Activated gamma-delta T cell treated with anti-CD3 and anti-CD28 coated beads, Interleukin-2, amount 50 U/mL, for 16 hours (primary cell): ENCODE measurements around the gene LIMS2.

ENCODE experiments used
- DNase-seq: peaks from one replicate; pipeline ENCODE4 v3.0.0-alpha.2; 2020; ENCODE audit warnings: low read depth

LIMS2 gene

DNA sequence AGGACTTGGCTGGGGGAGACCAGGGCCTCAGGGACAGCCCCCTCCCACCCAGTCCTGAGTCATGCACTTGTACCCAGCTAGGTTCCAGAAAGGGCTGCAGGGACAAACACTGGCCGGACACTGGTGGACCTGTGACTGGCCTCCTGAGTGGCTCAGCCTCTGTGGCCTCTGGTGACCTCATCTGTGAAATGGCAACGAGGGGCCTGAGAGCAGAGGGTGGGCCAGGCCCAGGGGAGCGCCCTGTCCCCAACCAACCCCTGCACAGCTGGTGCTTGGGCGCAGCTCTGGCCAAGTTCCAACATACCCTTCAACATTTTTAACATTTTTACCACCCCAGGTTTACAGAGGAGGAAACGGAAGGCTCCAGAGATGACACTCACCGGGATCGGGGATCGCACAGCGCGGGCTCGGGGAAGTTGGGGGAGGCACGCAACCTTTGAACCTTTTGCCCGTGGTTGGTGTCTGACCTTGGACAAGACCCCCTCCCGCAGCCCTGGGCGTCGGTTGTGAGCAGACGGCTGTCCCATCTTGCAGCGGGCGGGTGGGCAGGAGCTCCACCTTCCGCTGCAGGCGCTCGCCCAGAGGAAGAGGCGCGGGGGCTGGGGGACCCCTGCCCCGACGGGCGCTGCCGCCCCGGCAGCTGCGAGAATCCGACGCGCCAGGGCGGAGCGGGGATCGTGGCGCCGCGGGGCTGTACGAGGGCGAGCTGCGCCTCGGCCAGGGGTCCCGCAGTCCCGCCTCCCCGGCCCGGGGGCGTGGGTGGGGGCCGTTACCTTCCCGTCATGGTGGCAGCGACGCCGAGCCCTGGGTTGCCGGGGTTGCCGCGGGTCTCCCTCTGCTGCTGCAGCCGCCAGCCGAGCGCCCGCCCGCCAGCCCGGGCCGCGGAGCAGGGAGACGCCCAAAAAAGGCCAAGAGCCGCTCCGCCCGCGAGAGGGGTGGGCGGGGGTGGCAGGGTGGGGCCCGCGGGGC is 805 bp downstream of the LIMS2 start:
- DNase-seq: no peak

DNA sequence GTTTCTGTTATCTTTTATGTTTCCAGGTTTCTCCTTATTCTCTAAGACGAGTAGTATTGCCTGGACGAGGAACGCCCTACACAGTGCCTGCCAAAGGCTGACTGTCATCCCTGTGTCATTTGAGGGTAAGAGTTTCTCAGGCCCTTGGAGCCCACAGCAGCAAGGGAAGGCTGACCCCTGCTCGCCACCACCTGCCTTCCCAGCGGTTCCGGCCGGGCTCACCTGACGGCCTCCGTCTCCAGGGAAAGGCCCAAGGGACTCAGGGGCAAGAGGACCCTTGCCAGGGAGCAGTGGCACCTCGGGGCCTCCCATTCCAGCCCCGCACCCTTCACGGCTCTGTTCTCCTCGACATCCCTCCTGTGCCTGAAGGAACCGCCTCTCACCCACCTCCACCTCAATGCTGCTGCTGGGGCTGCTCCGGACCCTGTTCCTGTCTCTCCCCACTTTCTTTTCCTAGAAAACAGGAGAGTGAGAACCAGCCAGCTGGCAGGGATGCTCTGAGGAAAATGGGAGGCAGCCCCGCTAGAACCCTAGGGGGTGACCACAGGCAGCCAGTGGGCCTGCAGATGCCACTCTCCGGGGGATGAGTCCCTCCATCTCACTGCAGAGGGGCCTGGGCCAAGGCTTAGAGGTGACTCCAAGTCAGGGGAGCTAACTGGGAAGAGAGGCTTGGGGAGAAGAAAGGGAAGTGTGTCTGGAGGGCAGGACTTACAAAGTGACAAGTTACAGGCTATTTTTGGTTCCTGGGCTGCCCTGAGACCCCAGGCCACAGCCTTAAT is 1.9 kb downstream of the LIMS2 start:
- no peak for DNase-seq

DNA sequence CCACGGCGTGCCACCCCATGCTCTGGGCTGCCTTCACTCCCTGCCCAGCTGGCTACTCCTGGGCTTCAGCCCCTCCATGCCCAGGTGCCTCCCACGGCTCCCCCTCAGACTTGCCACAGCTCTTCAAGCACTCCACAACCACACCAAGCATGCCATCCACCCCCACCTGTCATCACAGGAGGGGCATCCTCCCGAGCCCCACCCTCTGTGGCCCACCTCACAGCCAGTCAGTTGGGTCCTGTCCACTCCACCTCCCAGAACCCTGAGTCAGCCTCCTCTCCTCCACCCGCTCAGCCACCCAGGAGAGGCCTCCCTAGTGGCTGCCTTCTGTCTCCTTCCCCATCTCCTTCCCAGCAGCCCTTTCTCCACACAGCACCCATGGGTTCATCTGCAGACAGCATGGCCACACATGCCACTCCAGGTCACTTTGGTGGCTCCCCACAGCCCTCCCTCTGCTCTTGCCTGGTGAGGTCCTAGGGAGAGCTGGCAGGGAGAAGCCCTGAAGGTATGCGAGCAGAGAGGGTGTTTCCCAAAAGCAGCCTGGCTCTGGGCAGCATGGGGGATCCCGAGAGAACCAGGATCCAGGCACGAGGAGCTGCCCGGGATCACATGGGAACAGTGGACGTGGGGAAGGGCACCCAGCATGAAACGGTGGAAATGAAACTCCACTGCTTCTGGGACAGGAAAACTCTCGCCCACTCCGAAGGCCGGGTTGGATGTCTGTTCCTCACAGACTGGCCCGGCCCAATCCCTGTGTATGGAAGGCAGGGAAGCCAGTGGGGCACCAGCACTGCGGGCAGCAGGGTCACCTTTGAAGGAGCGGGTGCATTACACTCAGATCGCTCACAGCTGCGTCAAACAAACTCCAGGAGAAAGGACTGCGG is 2.7 kb downstream of the LIMS2 start:
- no peak for DNase-seq

DNA sequence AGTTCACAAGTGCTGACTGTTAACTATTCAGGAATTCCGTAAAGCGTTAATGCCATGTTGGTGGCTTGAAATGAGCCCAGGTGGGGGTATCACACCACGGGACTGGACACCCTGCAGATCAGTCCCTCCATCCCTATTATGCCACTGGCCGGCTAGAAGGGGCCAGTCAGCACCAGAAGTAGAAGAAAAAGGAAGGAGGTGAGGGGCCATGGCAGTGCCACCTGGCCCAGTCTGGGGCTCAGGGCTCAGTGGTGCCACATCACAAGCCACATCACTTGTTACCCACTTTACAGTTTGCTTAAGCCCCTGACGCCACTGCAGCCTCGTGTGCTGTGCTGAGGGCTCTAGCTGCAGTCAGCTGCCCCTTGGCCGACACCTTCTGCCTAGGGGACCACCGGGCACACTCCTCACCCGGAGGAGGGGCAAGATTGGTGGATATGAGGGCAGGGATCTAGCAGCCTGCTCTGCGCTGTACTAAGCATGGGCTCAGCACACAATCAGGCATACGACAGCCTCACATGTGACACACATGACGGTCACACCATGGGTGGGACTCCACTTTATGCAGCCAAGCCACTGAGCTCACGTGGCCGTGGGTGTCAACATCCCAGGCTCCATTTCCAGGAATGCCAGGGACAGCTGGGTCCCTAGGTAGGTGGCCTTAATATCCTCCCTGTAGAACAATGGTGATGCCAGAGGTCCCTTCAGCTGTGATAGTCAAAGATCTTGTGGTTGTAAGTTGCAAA is 3.6 kb downstream of the LIMS2 start:
- DNase-seq: no peak

DNA sequence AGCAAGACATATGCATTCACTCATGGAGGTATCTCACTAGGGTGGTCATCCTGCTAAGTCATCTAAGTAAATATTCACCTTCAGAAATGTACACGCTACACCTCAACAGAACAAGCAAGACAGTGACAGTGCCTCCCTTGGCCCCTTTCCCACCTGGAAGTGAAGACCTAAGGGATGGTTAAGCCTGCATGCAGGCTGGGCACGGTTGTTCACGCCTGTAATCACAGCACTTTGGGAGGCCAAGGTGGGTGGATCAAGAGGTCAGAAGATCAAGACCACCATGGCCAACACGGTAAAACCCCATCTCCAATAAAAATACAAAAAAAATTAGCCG is 4.4 kb downstream of the LIMS2 start:
- DNase-seq: no peak

DNA sequence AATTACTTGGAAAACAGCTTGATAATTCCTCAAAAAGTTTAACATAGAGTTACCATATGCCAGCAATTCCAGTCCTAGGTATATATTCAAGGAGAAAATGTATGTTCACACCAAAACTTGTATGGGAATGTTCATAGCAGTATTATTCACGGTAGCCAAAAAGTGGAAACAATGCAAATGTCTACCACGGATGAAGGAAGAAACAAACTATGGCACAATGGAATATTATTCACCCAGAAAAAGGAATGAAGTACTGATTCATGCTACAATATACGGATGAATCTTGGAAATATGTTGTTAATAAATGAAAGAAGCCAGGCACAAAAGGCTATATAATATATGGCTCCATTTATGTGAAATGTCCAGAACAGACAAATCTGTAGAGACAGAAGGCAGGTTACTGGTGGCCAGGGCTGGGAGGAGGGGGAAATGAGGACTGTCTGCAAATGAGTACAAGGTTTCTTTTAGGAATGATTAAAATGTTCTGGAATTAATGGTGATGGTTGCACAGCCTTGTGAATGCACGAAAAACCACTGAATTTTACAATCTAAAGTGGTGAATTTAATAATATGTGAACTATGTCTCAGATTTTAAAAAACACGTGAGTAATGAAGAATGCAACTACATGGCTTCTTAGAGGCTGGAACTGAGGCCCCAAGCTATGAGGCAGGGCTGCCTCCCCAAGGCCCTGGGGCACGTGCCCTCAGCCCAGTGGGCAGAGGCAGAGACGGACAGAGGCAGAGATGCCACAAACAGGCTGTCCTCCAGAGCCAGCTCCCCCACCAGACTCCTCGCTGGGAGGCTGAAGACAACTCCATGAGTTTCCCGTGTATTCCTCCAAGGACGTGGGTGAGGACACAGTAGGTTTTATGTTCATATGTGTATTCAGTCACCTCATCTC is 5.0 kb downstream of the LIMS2 start:
- DNase-seq: no peak

DNA sequence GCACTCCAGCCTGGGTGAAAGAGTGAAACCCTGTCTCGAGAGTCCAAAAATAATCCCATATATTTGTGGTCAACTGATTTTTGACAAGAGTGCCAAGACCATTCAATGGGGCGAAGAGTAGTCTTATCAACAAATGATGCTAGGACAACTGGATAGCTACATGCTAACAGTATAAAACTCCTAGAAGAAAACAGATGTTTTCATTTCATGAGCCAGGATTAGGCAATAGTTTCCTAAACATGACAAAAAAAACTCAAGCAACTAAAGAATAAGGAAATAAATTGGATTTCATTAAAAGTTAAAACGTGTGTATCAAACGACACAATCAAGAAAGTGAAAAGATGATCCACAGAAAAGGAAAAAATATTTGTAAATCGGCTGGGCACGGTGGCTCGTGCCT is 6.3 kb downstream of the LIMS2 start:
- DNase-seq: no peak

DNA sequence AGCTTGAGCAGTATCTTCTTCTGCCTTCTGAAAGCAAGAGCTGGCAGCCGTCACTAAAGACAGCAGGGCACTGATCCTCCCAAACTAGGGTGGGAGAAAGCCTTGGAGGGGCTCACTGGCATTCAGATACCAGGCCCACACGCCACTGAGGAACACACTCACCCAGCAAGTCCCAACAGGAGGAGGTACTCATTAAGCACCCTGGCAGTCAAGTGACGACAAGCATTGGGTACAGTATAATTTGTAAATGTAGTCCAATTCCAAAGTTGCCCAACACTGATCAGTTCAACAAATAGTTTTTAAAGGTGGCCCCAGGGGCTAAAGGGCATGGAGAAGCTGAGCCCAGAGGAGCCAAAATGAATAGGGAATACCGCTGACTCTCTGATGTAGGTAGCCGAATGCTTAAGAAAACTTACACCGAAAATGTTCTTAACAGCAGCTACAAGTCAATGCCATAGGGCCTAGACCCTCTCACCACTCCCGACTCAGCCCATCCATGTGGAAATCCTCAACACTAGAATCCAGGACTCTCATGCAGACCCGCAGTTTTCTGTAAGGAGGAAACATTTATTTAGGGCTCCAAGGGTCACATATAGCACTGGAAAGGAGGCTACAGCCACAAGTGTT is 9.9 kb downstream of the LIMS2 start:
- no peak for DNase-seq

DNA sequence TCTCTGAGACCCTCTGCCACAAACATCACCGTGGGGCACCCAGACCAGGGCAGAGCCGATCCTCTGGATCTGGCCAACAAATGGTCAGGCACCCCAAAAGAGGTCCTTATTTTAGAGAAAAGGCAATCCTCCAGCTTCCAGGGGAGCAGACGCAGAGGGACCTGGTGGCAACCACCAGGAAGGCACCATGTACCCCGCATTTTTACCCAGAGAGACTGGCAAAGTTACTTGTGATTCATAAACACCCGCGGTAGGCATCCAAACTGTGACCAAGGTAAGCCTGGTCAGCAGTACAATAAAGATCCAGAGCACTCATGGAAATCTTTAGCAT is 10.5 kb downstream of the LIMS2 start:
- DNase-seq: no peak

DNA sequence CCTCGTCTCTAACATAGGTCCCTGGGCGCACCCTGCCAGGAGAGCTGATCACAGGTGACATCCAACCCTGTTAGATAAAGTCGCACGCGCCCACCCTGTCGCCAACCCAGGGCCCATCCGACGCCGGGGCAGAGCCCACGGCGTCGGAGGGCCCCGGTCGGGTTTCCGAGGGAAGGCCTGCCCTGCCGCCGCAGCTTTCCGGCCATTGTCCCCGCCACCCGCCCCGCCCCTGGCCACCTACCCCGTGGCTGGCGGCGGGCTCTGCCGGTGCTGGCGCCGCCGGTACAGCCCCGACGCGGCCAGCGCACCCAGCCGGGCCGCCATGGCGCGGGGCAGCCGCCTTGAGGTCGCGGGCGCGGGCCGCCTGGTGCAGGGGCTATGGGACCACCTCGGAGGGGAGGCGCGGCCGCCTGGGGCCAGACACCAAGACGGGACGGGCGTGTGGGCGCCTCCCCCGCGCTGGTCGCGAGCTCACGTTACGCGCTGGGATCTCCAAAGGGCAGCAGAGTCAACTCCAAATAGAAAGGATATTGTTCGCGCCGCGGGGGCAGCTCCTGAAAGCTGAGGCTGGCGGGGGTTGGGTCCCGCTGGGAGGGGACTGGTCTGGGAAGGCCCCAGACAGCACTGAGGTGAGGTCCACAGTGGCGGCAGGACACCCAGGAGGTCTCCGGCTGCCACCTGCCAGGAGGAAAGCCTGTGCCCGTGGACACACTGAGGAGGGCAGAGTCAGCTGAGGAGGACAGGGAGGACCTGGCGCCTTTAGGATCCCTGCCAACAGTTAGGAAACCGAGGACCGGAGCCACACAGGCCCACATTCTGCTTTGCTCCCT is 11.1 kb downstream of the LIMS2 start:
- DNase-seq: no peak

DNA sequence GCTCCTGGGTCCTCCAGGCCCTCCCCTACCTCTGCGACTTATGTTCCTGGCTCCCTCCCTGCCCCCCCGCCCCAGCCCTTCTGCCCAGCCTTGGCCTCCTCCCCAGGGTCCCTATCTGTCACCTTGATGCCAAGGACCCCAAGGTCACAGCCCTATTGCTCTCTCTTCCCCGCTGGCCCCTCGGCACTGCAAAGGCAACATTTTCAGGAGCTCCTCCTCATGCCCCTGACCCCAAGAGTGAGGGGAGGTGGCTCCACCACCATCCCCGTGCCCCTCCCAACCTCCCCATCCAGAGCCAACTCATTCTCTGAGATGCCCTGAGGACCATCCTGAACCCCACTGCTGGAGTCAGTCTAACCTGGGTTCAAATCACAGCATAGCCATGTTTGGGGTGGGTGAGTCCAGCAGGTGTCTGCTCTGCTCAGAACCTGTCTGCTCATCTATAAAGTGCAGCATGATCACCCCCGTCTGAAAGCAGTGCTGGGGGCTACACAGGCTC is 11.7 kb downstream of the LIMS2 start:
- no peak for DNase-seq

DNA sequence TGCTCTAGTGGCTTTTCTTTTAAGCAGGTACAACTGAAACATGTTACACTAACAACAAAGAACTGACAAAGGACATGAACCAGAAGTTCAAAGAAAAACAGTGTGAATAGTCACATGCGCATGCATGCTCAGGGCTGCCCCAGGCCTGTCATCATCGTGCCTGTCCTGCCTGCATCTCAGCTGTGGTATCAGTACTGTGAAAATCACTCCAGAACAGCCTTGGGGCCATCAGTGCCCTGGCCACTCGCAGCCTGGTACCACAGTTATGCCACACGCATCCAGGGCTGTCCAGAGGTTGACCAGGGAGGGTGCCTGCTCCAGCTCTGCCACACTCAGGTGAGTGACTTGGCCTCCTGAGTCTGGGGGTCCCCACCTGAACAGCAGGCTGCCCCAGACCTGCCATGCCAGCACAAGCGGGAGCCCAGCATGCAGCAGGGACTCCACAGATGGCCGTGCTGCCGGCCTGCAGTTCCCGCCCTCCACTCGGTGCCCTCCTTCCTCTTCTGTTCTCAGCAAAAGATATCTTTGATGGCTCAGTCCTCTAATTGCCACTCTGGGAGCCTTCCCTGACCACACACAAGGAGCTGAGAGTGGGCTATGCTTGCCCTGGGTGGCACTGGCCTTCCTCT is 12.3 kb downstream of the LIMS2 start:
- DNase-seq: no peak

DNA sequence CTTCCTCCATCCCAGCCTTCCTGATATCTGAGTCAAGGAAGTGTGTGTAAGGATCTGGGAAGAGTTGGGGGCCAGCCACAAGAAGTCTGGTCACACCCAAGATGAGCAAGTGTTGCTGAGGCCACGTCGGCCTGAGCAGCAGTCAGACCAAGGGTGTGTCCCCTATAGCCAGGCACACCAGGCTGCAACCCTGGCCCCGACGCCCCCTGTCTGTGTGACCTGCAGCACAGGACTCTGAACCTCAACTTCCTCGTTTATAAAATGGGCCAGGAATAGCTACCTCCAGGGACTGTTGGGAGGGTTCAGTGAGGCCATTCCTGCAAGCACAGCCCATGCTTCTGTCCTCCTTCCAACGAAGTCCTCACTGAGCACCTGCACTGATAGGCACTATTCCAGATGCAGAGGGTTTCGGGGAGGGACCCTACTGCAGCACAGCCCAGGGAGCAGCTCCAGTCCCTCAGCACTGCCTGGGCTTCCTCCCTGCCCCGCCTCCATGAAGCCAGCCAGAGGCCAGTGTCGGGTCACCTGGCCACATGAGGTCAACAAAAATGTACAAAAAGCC is 13.3 kb downstream of the LIMS2 start:
- DNase-seq: no peak

DNA sequence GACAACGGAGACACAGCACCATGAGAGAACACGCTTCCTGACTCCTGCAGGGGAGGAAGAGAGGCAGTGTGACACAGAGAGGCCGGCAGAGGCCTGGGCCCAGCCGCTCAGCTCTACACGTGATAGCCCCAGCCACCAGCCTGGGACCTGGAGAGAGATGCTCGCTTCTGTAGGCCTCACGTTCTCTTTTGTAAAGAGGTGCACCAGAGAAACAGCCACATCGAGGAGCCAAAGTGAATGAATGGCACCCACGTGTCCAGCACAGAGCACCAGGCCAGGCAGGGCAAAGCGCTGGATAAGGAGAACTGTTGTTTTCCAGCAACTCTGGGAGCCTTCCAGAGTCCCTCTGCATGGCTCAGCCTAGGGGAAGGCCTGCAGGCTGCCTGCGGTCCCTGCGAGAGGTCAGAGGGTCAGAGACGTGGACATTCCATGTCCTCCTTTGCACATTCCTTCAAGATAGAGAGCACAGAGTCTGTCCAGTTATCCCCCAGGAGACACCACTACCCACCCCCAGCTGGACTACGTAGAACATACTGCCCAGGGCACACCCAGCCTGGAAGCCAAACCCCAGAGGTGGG is 14.2 kb downstream of the LIMS2 start:
- no peak for DNase-seq

DNA sequence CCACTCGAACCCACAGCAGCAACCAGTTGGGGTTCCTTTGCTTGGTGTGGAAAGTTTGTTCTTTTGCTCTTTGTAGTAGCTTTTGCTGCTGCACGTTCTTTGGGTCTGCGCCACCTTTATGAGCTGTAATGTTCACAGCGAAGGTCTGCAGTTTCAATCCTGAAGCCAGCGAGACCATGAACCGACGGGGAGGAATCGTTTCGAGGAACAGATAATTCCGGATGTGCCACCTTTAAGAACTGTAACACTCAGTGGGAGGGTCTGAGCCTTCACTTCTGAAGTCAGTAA is 15.1 kb downstream of the LIMS2 start:
- no peak for DNase-seq

DNA sequence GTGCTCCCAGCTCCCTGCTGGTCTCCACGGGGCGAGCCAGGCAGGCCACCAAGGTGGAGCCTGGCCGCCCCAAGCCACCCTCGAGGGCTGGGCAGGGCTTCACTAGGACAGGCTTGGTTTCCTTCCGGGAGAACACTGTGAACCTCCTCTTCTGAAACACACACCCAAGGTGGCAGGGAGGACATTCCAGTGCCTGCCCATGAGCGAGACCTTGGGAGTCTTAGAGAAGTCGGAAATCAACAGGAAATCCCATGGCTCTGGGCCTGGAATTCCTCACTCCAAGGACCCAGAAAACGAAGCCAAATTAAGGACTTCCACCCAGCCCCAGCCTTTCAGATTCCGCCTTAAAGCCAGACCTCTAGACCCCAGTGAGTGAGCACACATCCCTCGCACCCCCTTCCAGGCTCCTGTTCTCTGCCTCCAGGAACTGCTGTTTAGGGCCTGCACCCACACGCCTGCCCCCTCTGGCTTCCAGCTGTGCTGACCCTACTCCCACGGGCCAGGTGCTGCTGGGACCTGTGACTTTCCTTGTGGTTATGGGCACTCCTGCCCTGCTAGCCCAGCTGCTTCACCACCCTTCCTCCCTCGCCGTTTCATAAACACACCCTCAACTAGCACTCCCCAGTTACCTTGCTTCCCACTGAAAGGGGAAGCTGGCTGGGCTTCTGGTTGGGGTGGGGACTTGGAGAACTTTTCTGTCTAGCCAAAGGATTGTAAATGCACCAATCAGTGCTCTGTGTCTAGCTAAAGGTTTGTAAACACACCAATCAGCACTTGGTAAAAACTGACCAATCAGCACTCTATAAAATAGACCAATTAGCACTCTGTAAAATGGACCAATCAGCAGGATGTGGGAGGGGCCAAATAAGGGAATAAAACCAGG is 15.7 kb downstream of the LIMS2 start:
- DNase-seq: no peak
